Measurements from ENCODE around the gene TRAPPC2B. TPM values are rescaled to one million over a fixed set of nuclear protein-coding genes. Genes with fewer than 3 reads are reported as not detected.

The TRAPPC2B gene
- total RNA-seq, 2 experiments from 2014 or later: 9.8 to 19.3 TPM

GRCh38 chr19:57359300-57359699 lies 4.1 kb upstream of the TRAPPC2B start:
- Histone ChIP-seq H3K79me2 (ENCODE audit: insufficient read depth, low read depth, low read length) (peaks cover 6% of the 10 kb centered on the region; the same call in 1 of the 2 replicates), H3K4me3 (ENCODE audit: low read depth, low read length, poor library complexity, severe bottlenecking) (no peak overlapping the region), H4K20me1 (ENCODE audit: insufficient read depth, low read length) (no peaks in the 10 kb centered on the region), H3K4me1 (ENCODE audit: insufficient read depth, low read length, poor library complexity, severe bottlenecking) (peaks cover 8% of the 10 kb centered on the region), H3K9me2 (ENCODE audit: insufficient read depth, low read length) (no peaks in the 10 kb centered on the region), H3K4me2 (ENCODE audit: low read length) (no peak overlapping the region), H3K9me3 (ENCODE audit: low read length) (no peaks in the 10 kb centered on the region), H3K27ac (ENCODE audit: low read depth, low read length, poor library complexity, severe bottlenecking) (no peak overlapping the region), H2AFZ (ENCODE audit: low read length) (no peak overlapping the region), H3K36me3 (ENCODE audit: insufficient read depth, low read length) (peaks cover 46% of the 10 kb centered on the region)
- ChIA-PET CTCF (ENCODE audit: unreplicated experiment) (no interaction called here), POLR2A (interaction anchor here (0.5 kb wide), 1 partner anchor 39 kb away, joined by 4 read pairs; the partner anchor contains the start of gene ZNF543)
- no peak for DNase-seq (ENCODE audit: low spot score)
- intact Hi-C loops (cut with micrococcal nuclease; ENCODE audit: unreplicated experiment): no loop called here
- BruUV-seq (replicated peaks): no TSS peak
- TF ChIP-seq CTCF (conservative IDR thresholded peaks at IDR 0.05; ENCODE audit: low read length) (no peak), EZH2phosphoT487 (IDR thresholded peaks at IDR 0.05; ENCODE audit: borderline replicate concordance, low read depth, low read length) (no peak)

DNA sequence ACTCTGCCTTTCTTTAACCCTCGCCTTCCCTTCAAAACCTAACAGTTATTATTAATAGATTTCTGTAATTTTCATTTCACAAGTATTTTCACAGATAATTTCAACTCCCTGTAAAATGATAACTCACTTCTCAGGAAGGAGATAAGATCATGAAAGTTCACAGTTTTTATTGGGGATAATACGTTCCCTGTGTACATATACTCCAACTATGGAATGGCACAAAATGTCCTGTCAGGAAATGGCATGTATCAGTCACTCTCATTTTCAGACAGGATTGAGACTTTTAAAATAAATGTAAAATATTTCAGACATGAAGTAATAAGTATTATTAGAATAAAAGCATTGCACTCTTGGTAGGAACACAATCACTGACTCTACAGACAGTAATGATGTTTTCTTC lies 932 bp upstream of the TRAPPC2B start:
- ChIA-PET POLR2A (interaction anchor here (0.8 kb wide), 1 partner anchor 12 kb away, joined by 3 read pairs; no protein-coding TSS in a partner anchor), CTCF (ENCODE audit: unreplicated experiment) (no interaction called here)
- no peaks in the 10 kb centered on the region for H3K9me2 ChIP-seq (ENCODE audit: insufficient read depth, low read length)
- no peaks in the 10 kb centered on the region for H4K20me1 ChIP-seq (ENCODE audit: insufficient read depth, low read length)
- peak overlapping the region; percentile 61 for H3K4me2 ChIP-seq (ENCODE audit: low read length)
- H3K27ac ChIP-seq (ENCODE audit: low read depth, low read length, poor library complexity, severe bottlenecking): no peak overlapping the region
- H3K4me1 ChIP-seq (ENCODE audit: insufficient read depth, low read length, poor library complexity, severe bottlenecking): peaks cover 12% of the 10 kb centered on the region
- DNase-seq (ENCODE audit: low spot score): no peak
- peak overlapping the region; percentile 88 for H2AFZ ChIP-seq (ENCODE audit: low read length)
- H3K79me2 ChIP-seq (ENCODE audit: insufficient read depth, low read depth, low read length): peaks cover 6% of the 10 kb centered on the region; the same call in 1 of the 2 replicates
- peaks cover 22% of the 10 kb centered on the region for H3K36me3 ChIP-seq (ENCODE audit: insufficient read depth, low read length)
- TF ChIP-seq CTCF (conservative IDR thresholded peaks at IDR 0.05; ENCODE audit: low read length) (no peak), EZH2phosphoT487 (IDR thresholded peaks at IDR 0.05; ENCODE audit: borderline replicate concordance, low read depth, low read length) (no peak)
- no peaks in the 10 kb centered on the region for H3K9me3 ChIP-seq (ENCODE audit: low read length)
- no TSS peak for BruUV-seq (replicated peaks)
- peak overlapping the region; percentile 83 for H3K4me3 ChIP-seq (ENCODE audit: low read depth, low read length, poor library complexity, severe bottlenecking)
- intact Hi-C loops (cut with micrococcal nuclease; ENCODE audit: unreplicated experiment): no loop called here

- Histone ChIP-seq H3K4me1 (ENCODE audit: insufficient read depth, low read length, poor library complexity, severe bottlenecking) (peaks cover 12% of the 10 kb centered on the region), H3K4me3 (ENCODE audit: low read depth, low read length, poor library complexity, severe bottlenecking) (peak overlapping the region; percentile 83), H3K4me2 (ENCODE audit: low read length) (peak overlapping the region; percentile 92), H3K9me2 (ENCODE audit: insufficient read depth, low read length) (no peaks in the 10 kb centered on the region), H3K9me3 (ENCODE audit: low read length) (no peaks in the 10 kb centered on the region), H3K27ac (ENCODE audit: low read depth, low read length, poor library complexity, severe bottlenecking) (no peak overlapping the region), H2AFZ (ENCODE audit: low read length) (peak overlapping the region; percentile 32; the same call in 1 of the 2 replicates), H3K79me2 (ENCODE audit: insufficient read depth, low read depth, low read length) (peaks cover 6% of the 10 kb centered on the region; the same call in 1 of the 2 replicates), H3K36me3 (ENCODE audit: insufficient read depth, low read length) (peaks cover 9% of the 10 kb centered on the region; the same call in 1 of the 2 replicates), H4K20me1 (ENCODE audit: insufficient read depth, low read length) (no peaks in the 10 kb centered on the region)
- BruUV-seq (replicated peaks): no TSS peak
- intact Hi-C loops (cut with micrococcal nuclease; ENCODE audit: unreplicated experiment): loop anchor here (1.0 kb wide), 1 partner anchor 26 kb away; the partner anchor contains the start of gene ZNF548
- no peak for TF ChIP-seq CTCF (conservative IDR thresholded peaks at IDR 0.05; ENCODE audit: low read length)
- ChIA-PET POLR2A (interaction anchor here (0.5 to 1.2 kb wide), 2 partner anchors 26 to 1095 kb away, joined by 3 read pairs; partner anchors contain the start of gene ZNF548), CTCF (ENCODE audit: unreplicated experiment) (interaction anchor here (0.6 kb wide), 1 partner anchor 124 kb away, joined by 4 read pairs; the partner anchor contains the start of gene ZNF419)
- peak; percentile 17 for DNase-seq (ENCODE audit: low spot score)
Observed at GRCh38 chr19:57363688-57364181, 384 bp downstream of the TRAPPC2B start.
